ENCODE measurements around the gene PPAT.
"Not testable (repeated sequence)": the region's sequence is repeated elsewhere in the genome, so short reads cannot be mapped to it uniquely, and the experiment has no call there.

Gene PPAT

GRCh38 chr4:56468097-56468422 is 32.6 kb upstream of the PPAT start:
- Histone ChIP-seq H3K4me3 (ENCODE audit: low read depth, low read length) (peak overlapping the region; percentile 89), H3K27me3 (replicated peaks) (no peaks in the 10 kb centered on the region), H3K27ac (peak overlapping the region; percentile 89), H3K36me3 (replicated peaks) (peaks cover 16% of the 10 kb centered on the region)
- DNase-seq: peak; percentile 32
- in situ Hi-C loops (cut with HindIII; ENCODE audit: low pct_ligation_motif_present, low sequenced_read_pairs): no loop called here
- no peak for TF ChIP-seq CTCF (IDR thresholded peaks at IDR 0.05; ENCODE audit: low read depth, low read length, missing control alignments)

- Histone ChIP-seq H3K27ac (peak within 1 kb of the TSS; percentile 89), H3K4me3 (ENCODE audit: low read depth, low read length) (peak within 1 kb of the TSS; percentile 89), H3K36me3 (replicated peaks) (peaks cover 13% of the 10 kb centered on the region), H3K27me3 (replicated peaks) (no peaks in the 10 kb centered on the region)
- no peak for TF ChIP-seq CTCF (IDR thresholded peaks at IDR 0.05; ENCODE audit: low read depth, low read length, missing control alignments)
- DNase-seq: peak; percentile 89
- in situ Hi-C loops (cut with HindIII; ENCODE audit: low pct_ligation_motif_present, low sequenced_read_pairs): no loop called here
Measured at GRCh38 chr4:56467284-56468096, 32.1 kb upstream of the PPAT start, which contains the start of gene SRP72. Gene SRP72 (plus strand): TSS chr4:56467617. CDS start chr4:56467636, 19 bp downstream.

GRCh38 chr4:56466910-56467283 is 31.5 kb upstream of the PPAT start:
- in situ Hi-C loops (cut with HindIII; ENCODE audit: low pct_ligation_motif_present, low sequenced_read_pairs): no loop called here
- H3K27me3 ChIP-seq (replicated peaks): no peaks in the 10 kb centered on the region
- TF ChIP-seq CTCF (IDR thresholded peaks at IDR 0.05; ENCODE audit: low read depth, low read length, missing control alignments): no peak
- H3K27ac ChIP-seq: peak overlapping the region; percentile 89
- DNase-seq: no peak
- peaks cover 15% of the 10 kb centered on the region for H3K36me3 ChIP-seq (replicated peaks)
- H3K4me3 ChIP-seq (ENCODE audit: low read depth, low read length): peak overlapping the region; percentile 89

GRCh38 chr4:56466296-56466761 is 30.9 kb upstream of the PPAT start:
- Histone ChIP-seq H3K27ac (peak overlapping the region; percentile 89), H3K36me3 (replicated peaks) (peaks cover 14% of the 10 kb centered on the region), H3K4me3 (ENCODE audit: low read depth, low read length) (peak overlapping the region; percentile 89)
- H3K27me3 ChIP-seq (replicated peaks); in situ Hi-C loops (cut with HindIII; ENCODE audit: low pct_ligation_motif_present, low sequenced_read_pairs): not testable (repeated sequence)
- peak; percentile 67 for DNase-seq

- no peak for TF ChIP-seq CTCF (IDR thresholded peaks at IDR 0.05; ENCODE audit: low read depth, low read length, missing control alignments)
- Histone ChIP-seq H3K27ac (peak overlapping the region; percentile 42), H3K27me3 (replicated peaks) (no peaks in the 10 kb centered on the region), H3K36me3 (replicated peaks) (peaks cover 16% of the 10 kb centered on the region), H3K4me3 (ENCODE audit: low read depth, low read length) (peak overlapping the region; percentile 89)
- DNase-seq: no peak
- in situ Hi-C loops (cut with HindIII; ENCODE audit: low pct_ligation_motif_present, low sequenced_read_pairs): no loop called here
Measured at GRCh38 chr4:56465599-56466295, 30.3 kb upstream of the PPAT start.

- TF ChIP-seq CTCF (IDR thresholded peaks at IDR 0.05; ENCODE audit: low read depth, low read length, missing control alignments): no peak
- in situ Hi-C loops (cut with HindIII; ENCODE audit: low pct_ligation_motif_present, low sequenced_read_pairs): no loop called here
- Histone ChIP-seq H3K36me3 (replicated peaks) (peaks cover 19% of the 10 kb centered on the region), H3K27ac (no peak overlapping the region), H3K27me3 (replicated peaks) (no peaks in the 10 kb centered on the region), H3K4me3 (ENCODE audit: low read depth, low read length) (no peak overlapping the region)
- no peak for DNase-seq
Measured at GRCh38 chr4:56464581-56464980, 29.2 kb upstream of the PPAT start.
